ENCODE results near the gene KRTAP10-10.
"Not testable (repeated sequence)": the region's sequence is repeated elsewhere in the genome, so short reads cannot be mapped to it uniquely, and the experiment has no call there.

Gene KRTAP10-10

DNA sequence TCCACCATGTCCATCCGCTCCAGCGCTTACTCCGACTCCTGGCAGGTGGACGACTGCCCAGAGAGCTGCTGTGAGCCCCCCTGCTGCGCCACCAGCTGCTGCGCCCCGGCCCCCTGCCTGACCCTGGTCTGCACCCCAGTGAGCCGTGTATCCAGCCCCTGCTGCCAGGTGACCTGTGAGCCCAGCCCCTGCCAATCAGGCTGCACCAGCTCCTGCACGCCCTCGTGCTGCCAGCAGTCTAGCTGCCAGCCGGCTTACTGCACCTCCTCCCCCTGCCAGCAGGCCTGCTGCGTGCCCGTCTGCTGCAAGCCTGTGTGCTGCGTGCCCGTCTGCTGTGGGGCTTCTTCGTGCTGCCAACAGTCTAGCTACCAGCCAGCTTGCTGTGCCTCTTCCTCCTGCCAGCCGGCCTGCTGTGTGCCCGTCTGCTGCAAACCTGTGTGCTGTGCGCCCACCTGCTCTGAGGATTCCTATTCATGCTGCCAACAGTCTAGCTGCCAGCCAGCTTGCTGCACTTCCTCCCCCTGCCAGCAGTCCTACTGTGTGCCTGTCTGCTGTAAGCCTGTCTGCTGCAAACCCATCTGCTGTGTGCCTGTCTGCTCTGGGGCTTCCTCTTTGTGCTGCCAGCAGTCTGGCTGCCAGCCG, 9.9 kb upstream of the KRTAP10-10 start:
- DNase-seq: not testable (repeated sequence)

DNA sequence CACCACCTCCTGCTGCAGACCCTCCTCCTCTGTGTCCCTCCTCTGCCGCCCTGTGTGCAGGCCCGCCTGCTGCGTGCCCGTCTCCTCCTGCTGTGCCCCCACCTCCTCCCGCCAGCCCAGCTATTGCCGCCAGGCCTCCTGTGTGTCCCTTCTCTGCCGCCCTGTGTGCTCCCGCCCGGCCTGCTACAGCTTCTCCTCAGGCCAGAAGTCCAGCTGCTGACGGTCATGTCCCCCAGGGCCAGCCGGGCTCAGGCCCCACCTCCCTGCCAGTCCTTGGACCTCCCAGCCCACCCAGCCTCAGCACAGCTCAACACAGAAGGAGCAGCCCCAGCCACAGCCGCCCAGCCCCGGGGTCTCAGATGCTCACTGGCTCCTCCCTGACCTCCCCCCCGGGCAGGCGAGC, 9.3 kb upstream of the KRTAP10-10 start:
- not testable (repeated sequence) for DNase-seq

DNA sequence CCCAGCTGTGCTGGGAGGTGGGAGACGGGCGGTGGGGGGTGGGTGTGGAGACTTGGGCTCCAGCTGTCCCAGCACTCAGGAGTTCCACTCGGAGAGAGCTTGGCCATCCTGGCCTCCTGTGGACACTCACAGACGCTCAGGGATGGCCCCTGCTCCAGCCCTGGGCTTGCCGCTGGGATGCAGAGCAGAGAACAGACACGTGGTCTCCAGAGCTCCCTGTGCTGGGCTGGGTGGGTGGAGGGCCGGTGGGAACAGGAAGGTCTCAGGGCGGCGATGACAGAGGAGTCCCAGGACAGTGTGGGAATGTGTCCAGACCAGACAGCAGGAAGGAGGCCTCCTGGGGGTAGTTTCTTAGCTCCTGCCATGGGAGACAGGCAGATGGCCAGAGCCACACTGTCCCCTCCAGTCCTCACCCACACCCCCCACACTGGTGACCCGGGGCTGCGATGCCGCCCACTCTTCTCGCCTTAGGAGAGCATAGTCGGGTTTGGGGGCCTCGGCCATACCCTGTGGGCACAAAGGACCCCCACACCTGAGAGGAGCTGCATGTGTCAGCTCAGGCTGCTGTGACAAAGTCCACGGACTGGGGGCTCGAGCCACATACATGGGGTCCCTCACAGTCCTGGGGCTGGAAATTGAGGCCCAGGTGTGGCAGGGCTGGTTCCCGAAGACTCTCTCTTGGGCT, 8.3 kb upstream of the KRTAP10-10 start:
- no peak for DNase-seq

DNA sequence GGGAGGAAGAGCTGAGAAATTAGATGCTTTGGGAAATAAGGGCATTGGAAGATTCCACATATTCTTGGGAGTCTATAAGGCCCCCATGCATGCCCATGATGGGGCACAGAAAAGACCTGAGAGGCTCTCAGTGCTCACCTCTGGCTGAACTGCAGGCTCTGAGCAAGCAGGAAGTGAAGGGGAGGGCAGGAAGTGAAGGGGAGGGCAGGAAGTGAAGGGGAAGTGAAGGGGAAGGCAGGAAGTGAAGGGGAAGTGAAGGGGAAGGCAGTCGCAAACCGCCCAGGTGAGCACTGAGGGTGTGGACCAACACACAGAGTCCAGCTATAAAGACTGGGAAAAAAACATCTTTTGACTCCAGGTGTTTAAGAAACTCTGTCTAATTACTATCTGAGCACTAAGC, 6.7 kb upstream of the KRTAP10-10 start:
- DNase-seq: no peak

DNA sequence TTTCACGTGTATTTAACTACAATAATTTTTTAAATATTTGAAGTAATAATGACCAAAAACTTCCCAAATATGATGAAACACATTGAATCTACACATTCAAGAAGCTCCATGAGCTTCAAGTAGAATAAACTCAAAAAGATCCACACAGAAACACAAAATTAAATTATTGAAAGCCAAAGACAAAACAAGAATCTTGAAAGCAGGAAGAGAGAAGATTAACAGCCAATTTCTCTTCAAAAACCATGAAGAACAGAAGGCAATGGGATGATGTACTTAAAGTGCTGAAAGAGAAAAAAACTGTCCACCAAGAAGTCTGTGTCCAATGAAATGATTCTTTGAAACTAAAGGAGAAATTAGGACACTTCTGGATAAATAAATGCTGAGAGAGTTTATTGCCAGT, 5.1 kb upstream of the KRTAP10-10 start:
- no peak for DNase-seq

DNA sequence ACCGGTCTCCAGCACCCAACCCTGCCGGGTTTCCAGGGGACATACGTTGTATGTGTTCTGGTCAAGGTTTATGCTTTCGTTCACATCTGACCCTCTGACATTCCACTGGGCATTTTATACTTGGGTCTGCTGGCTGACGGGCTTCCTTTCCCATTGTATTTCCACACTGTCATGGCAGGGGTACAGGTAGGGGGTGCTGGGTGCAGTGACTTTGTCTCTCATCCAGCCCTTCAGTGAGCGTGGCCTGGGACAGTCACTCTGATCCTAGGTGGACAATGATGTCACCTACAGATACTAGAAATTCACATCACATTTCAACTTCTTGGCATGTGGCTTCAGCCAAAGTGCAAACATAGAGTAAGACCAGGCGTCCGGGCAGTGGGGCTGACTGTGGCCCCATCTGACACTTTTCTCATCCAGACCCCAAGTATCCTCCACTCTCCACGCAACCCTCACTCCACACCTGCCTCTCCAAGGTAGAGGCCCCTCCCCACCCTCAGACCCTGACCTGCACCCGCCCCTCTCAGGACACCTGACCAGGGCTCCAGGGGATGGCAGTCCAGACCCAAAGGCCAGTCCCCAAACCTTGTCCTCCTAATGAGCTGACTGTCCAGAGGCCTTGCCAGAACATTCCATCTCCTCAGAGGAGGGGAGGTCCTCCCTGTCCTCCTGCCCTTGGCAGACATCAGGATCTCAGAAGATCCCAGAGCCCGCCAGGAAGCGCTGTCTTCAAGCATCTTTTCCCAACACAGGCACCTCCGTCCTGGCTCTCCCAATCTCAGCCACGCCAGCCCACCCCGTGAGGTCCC, 743 bp upstream of the KRTAP10-10 start:
- DNase-seq: no peak

DNA sequence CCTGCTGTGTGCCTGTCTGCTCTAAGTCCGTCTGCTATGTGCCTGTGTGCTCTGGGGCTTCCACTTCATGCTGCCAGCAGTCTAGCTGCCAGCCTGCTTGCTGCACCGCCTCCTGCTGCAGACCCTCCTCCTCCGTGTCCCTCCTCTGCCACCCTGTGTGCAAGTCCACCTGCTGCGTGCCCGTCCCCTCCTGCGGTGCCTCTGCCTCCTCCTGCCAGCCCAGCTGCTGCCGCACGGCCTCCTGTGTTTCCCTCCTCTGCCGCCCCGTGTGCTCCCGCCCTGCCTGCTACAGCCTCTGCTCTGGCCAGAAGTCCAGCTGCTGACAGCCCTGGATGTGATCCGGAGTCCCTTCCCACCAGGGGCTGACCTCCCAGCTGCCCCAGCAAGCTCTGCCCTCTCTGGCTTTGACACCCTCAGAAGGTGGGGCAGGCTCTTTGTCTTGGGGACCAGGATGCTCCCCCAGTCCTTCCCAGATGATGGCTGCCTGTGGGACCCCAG, 744 bp downstream of the KRTAP10-10 start:
- not testable (repeated sequence) for DNase-seq

DNA sequence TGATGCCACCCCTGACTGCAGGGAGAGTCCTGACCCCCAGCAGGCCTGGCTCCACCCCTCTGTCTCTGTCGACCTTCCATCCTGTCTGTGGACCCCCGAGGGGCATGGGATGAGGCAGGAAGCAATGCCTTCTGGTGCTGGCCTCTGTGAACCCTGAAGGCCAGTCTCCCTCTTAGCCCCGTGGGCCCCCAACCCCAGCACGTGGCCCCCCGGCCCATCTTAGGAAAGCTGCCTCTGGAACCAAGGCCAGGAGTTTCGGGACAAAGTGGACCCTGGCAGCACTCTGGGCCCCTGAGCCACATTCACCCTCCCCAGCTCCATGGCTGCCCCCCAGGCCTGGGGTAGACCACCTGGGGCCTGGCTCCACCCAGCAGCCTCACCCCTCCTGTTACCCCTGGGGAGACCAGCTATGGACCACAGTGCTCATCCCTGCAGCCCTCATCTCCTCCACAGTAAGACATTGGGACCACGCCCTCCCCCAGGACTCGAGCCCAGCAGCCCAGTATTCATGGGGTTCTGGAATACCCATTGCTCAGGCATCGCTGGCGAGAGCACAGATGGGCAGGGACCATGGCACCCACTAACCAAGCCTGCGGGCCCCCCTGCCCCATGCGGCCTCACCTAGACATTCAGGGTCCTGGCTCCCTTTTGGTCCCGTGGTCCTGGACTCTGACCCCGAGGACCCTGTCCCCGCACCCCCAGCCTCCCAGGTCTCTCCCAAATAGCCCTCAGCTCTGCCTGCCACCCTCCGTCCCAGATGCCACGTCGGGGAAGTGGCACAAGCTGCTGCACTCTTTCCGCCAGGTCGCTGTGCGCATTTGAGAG, 1.6 kb downstream of the KRTAP10-10 start:
- not testable (repeated sequence) for DNase-seq

DNA sequence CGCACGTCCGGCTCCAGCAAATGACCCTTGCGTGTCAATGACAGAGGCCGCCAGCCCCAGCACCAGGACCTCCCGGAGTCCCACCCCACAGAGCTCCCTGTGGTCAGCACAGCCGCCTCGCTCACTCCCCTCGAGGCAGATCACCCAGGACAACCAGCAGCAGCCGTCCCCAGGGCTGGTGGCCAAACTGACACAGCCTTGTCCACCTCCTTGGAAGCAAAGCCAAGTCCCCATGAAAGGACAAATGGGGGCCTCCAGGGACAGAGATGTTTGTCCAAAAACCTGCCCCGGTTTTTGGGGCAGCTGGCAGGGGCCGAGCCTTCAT, 2.1 kb downstream of the KRTAP10-10 start:
- DNase-seq: no peak

DNA sequence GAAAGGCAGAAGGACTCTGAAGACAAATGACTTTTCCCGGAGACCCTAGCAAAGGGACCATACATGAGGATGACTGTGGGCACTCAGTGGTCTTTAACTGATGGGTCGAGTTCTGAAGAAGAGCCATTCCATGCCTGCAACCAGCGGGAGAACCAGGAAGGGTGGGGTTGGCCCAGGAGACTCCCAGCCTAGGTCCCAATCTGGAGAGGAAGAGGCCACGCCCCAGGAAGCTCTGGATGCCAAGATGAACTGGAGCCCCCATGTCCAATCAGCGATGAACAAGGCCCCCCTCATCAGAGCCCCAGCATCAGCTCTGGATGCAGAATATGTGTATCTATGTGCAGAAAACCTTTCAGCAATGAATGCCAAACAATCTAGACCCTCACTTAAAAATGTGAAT, 3.6 kb downstream of the KRTAP10-10 start:
- no peak for DNase-seq

DNA sequence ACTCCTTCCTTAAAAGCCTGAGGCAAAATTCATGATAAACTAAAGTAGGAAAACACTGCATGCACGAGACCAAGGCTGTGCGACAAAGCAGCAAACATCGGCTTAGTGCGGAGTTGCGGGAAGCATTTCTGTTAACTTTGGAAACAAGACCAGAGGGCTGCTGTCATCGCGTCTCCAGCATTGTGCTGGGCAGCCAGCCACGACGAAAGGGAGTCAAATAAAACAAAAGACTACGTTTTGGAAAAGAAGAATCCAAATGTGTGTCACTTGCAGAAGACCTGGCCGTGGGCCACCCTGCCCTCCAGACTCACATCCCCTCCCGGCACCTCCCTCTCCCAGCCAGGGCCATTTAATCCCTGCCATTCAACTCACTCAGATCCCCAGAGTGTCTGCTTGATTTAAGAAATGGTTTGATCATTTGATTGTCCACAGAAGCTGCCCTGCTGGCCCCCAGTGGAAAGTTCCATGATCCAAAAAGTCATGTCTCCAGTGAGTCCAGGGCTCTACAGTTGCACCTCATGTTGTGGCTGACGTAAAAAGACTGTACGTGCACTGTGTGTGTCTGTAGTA, 6.7 kb downstream of the KRTAP10-10 start:
- no peak for DNase-seq

DNA sequence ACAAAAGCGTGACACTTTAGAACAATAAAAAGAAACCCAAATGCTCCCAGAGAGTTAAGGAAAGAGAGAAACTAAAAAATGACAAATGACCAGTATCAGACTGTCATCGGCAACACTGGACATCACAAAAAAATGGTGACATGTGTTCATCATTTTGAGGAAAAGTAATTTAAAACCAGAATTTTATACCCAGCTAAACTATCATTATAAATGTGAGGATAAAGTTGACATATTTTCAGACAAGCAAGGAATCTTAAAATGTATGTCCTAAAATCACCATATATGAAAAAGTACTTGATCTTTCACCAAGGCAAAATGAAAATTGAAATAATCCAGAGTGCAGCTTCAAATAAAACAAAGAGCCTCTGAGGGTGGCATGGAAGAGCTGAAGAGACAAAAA, 7.7 kb downstream of the KRTAP10-10 start:
- no peak for DNase-seq

DNA sequence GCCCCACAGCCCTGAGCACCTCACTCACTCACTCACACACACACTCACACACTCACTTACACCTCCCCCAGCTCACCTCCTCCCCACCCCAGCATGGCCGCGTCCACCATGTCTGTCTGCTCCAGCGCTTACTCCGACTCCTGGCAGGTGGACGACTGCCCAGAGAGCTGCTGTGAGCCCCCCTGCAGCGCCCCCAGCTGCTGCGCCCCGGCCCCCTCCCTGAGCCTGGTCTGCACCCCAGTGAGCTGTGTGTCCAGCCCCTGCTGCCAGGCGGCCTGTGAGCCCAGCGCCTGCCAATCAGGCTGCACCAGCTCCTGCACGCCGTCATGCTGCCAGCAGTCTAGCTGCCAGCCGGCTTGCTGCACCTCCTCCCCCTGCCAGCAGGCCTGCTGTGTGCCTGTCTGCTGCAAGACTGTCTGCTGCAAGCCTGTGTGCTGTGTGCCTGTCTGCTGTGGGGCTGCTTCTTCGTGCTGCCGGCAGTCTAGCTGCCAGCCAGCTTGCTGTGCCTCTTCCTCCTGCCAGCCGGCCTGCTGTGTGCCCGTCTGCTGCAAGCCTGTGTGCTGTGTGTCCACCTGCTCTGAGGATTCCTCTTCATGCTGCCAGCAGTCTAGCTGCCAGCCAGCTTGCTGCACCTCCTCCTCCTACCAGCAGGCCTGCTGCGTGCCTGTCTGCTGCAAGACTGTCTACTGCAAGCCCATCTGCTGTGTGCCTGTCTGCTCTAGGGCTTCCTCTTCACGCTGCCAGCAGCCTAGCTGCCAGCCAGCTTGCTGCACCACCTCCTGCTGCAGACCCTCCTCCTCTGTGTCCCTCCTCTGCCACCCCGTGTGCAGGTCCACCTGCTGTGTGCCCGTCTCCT, 9.4 kb downstream of the KRTAP10-10 start, which contains the start of gene KRTAP10-11:
Gene KRTAP10-11, plus strand, starts transcription at position 49 of the 856 bp plus-strand sequence. Its CDS starts 45 bp downstream, at position 94.
- not testable (repeated sequence) for DNase-seq

DNA sequence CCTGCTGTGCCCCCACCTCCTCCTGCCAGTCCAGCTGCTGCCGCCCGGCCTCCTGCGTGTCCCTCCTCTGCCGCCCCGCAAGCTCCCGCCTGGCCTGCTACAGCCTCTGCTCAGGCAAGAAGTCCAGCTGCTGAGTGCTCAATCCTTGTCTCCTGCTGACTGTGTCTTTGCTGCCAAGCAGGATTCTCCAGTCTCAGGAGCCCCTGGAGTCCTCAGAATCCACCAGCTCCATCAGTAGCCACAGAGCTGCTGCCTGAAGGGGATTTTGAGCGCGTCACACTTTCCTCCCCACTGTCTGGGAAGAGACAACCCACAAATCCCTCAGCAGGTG, 10.0 kb downstream of the KRTAP10-10 start:
- no peak for DNase-seq

DNA sequence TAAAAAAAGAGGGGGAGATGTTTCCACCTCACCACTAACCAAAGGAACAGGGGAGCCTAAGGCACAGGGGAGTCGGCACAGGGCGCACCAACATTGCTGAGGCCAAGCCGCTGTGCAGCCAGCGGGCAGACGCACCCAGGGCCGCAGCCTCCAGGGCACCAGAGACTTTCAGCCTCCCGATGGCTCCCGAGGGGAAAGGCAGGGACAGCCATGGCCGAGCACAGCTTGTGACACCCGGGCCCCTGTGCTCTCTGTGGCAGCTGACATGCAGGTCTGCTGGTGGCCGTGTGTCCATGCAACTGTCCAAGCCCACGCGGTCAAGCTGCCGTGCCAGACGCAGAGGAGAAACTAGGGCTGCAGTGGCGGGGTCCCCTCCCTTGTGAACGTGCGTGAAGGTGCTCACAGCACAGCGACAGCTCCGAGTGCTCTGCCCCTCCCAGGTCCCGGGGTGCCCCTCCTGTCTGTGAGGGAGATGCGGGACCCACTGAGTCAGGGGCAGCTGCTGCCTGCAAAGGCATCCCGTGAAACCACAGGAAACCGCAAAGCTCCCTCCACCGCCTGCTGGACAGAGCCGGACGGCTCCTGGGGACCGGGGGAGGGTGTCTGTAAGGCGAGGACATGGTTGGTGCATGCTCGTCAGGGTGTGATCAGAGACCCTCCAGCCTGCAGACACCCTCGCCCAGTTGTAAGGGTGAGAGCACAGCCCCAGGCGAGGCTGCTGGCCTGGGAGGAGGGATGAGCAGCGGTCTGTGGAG, 11.6 kb downstream of the KRTAP10-10 start:
- DNase-seq: no peak

DNA sequence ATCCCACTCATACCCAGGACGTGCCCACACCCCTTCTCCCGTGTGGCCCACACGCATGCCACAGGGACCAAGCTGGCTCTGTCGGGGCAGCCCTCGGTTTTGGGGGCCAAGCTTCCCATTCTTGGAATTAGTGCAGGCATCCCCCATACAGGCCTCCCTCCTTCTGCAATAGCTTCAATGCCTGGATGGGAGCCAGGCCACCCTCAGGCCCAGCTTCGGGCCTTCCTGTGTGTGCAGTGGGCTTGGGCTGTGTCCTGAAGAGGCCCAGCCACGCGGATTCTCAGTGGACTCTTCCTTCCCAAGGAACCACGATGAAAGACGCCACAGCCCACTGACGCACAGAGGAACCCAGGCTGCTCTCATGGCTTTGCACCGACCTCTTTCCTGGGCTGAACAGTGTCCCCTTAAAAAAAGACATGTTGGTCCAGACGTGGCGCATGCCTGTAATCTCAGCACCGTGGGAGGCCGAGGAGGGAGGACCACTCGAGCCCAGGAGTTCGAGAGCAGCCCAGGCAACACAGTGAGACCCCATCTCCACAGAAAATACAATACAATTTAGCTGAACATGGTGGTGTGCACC, 12.5 kb downstream of the KRTAP10-10 start:
- no peak for DNase-seq

DNA sequence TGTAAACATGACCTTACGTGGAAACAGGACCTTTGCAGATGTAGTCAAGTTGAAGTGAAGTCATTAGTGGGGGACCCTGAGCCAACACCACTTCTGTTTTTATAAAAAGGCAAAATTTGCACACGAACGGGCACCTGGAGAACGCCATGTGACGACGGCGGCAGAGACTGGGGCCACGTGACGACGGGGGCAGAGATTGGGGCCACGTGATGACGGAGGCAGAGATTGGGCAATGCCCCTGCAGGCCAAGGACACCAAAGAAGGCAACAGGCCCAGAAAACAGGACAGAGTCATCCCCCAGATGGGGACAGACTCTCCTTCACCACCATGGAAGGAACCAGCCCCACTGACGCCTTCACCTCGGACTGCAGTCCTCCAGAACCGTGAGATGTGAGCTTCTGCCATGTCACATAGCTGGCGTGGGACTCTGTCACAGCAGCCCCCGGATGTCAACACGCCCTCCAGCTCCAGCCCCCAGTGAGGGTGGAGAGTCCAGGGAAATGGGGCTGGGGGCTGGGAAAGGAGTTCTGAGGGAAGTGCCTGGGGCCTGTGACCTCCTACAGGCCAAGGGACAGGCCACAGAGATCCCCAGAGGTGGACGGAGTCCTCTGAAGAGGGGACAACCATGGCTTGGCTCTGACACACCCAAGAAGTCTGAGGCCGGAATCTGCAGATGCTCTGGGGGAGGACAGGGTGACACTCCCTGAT, 13.3 kb downstream of the KRTAP10-10 start:
- DNase-seq: no peak

DNA sequence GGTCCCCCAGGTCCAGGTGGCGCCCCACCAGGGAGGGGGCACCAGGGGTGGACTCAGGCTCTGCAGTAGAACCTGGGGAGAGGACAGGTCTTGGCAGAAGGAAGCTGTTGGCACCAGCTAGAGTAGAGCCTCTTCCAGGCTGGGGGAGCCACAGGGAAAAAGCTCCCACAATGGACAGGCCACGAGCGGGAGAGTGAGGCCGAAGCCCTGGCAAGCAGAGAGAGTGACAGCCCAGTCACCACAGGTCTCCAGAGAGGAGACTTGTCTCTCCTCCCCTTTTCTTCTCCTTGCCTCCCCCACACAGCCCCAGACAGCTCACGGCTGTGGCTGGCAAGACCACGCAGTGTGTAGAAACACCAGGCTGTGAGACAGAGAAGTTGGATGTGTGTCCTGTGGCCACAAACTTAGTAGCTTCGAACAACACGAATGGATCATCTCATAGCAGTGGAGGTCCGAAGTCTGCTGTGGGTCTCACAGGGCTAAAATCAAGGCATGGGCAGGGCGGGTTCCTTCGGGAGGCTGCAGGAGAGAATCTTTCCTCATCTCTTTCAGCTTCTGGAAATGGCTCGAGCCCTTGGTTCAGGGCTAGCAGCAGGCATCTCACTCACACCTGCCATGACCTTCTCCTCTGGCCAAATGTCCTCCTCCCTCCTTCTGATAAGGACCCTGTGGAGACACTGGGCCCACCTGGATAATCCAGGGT, 14.0 kb downstream of the KRTAP10-10 start:
- DNase-seq: no peak

DNA sequence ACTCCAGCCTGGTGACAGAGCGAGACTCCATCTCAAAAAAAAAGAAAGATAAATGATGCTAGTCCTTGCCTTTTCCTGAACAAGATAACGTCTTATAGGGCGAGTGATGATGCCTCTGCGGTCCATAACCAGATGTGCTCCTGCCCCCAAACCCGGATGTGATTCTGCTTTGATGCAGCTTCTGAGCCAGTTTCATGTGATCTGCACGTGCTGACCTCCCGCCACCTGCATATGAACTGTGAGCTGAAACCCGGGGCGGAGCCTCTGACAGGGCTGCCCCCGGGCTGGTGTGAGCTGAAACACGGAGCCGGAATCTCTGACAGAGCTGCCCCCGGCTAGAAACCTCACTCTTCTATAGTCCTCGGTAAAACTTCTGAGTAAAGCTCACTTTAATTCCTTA, 16.0 kb downstream of the KRTAP10-10 start:
- DNase-seq: no peak

All from midbrain (tissue), 1 donor.